GM21367 (cell line): ENCODE data around the gene TOB2.
"Not testable (repeated sequence)": the region's sequence is repeated elsewhere in the genome, so short reads cannot be mapped to it uniquely, and the experiment has no call there.

Experiments used
- ATAC-seq: cut with Tn5 transposase; IDR thresholded peaks from one replicate; pipeline ENCODE4 v1.9.1; 2021; ENCODE audit not compliant: unreplicated experiment

The TOB2 gene

GRCh38 chr22:41468381-41469217 is 22.0 kb upstream of the TOB2 start, which contains the start of the genes ACO2 and PHF5A:
ACO2 (plus strand) TSS chr22:41469117; CDS start chr22:41469147, 30 bp downstream.
PHF5A (minus strand) TSS chr22:41468692; CDS start chr22:41468653, 39 bp downstream.
- peak; percentile 75 for ATAC-seq

- ATAC-seq = no peak
Measured at GRCh38 chr22:41461901-41462300, 15.3 kb upstream of the TOB2 start.

- ATAC-seq = not testable (repeated sequence)
Measured at GRCh38 chr22:41460071-41460470, 13.5 kb upstream of the TOB2 start.

- ATAC-seq = no peak
Measured at GRCh38 chr22:41459431-41459830, 12.8 kb upstream of the TOB2 start.

- no peak for ATAC-seq
Measured at GRCh38 chr22:41458161-41458728, 11.6 kb upstream of the TOB2 start.

- ATAC-seq = peak; percentile 36
Measured at GRCh38 chr22:41448189-41448808, 1.7 kb upstream of the TOB2 start.

- ATAC-seq = no peak
Measured at GRCh38 chr22:41447435-41448188, 1.0 kb upstream of the TOB2 start.

- ATAC-seq = no peak
Measured at GRCh38 chr22:41446057-41446501, 522 bp downstream of the TOB2 start.

- ATAC-seq = no peak
Measured at GRCh38 chr22:41445129-41446056, 1.2 kb downstream of the TOB2 start.

- peak; percentile 40 for ATAC-seq
Measured at GRCh38 chr22:41444360-41445128, 2.1 kb downstream of the TOB2 start.

- no peak for ATAC-seq
Measured at GRCh38 chr22:41442240-41442792, 4.3 kb downstream of the TOB2 start.

- ATAC-seq = not testable (repeated sequence)
Measured at GRCh38 chr22:41440511-41440910, 6.1 kb downstream of the TOB2 start.

GRCh38 chr22:41437198-41437597 is 9.4 kb downstream of the TOB2 start:
- ATAC-seq = no peak

- no peak for ATAC-seq
Measured at GRCh38 chr22:41436322-41437113, 10.1 kb downstream of the TOB2 start.

- ATAC-seq = no peak
Measured at GRCh38 chr22:41435560-41435959, 11.0 kb downstream of the TOB2 start.

GRCh38 chr22:41434361-41435003 is 12.1 kb downstream of the TOB2 start:
- not testable (repeated sequence) for ATAC-seq

GRCh38 chr22:41433480-41433879 is 13.1 kb downstream of the TOB2 start:
- ATAC-seq = not testable (repeated sequence)

- ATAC-seq = no peak
Measured at GRCh38 chr22:41431656-41432055, 14.9 kb downstream of the TOB2 start.
